Activated CD8-positive, alpha-beta T cell treated with anti-CD3 and anti-CD28 coated beads for 36 hours (primary cell): ENCODE results near the gene PRKAB1. TPM values are rescaled to one million over a fixed set of nuclear protein-coding genes. Genes with fewer than 3 reads are reported as not detected.

Source experiments
- ATAC-seq: fragments of 200-7000 bp; cut with Tn5 transposase; one replicate; pipeline ENCODE4 v1.10.0; 2021; ENCODE audit warnings: mild to moderate bottlenecking, moderate library complexity
- CTCF ChIA-PET: fragments of 350-600 bp; sonication (Branson Sonifier 250); formaldehyde crosslinking; loops from one replicate; lab custom pipeline; 2021; ENCODE audit warnings: antibody characterized with exemption; lab: Charles Lee
- POLR2A ChIA-PET: fragments of 350-600 bp; sonication (Branson Sonifier 250); formaldehyde crosslinking; loops from one replicate; lab custom pipeline; 2021; ENCODE audit warnings: antibody characterized with exemption; lab: Charles Lee
- DNase-seq: peaks from one replicate; pipeline ENCODE4 v3.0.0-alpha.2; 2020
- H3K27ac Mint-ChIP-seq: one replicate; pipeline ENCODE4 v1.8.0; 2021; ENCODE audit warnings: mild to moderate bottlenecking, mixed read lengths
- H3K27me3 Mint-ChIP-seq: one replicate; pipeline ENCODE4 v1.8.0; 2021; ENCODE audit warnings: mixed read lengths
- H3K36me3 Mint-ChIP-seq: one replicate; pipeline ENCODE4 v1.8.0; 2021; ENCODE audit warnings: low read depth, mixed read lengths
- H3K4me1 Mint-ChIP-seq: one replicate; pipeline ENCODE4 v1.8.0; 2021; ENCODE audit warnings: low read depth, mixed read lengths
- H3K4me3 Mint-ChIP-seq: one replicate; pipeline ENCODE4 v1.8.0; 2021; ENCODE audit warnings: mild to moderate bottlenecking, moderate library complexity, mixed read lengths
- H3K9me3 Mint-ChIP-seq: one replicate; pipeline ENCODE4 v1.8.0; 2021; ENCODE audit warnings: mixed read lengths
- CTCF ChIP-seq: fragments of 200-600 bp; IDR thresholded peaks from one replicate; pipeline ENCODE4 v1.8.0; 2022; ENCODE audit warnings: antibody characterized with exemption, mild to moderate bottlenecking
- intact Hi-C: fragments of 100-400 bp; cut with micrococcal nuclease; formaldehyde crosslinking; loops from one replicate; pipeline ENCODE4 v1.10.0; 2022
- total RNA-seq, 2 experiments: library from RNA; stranded (reverse); gene quantifications; one replicate each; pipeline ENCODE4 v1.2.3, GENCODE V29; 2021

Gene PRKAB1
- total RNA-seq, 2 experiments from 2014 or later: 21.0 to 24.8 TPM

- ChIA-PET POLR2A (interaction anchor here (0.6 kb wide), 1 partner anchor 192 kb away, joined by 3 read pairs; no protein-coding TSS in a partner anchor), CTCF (no interaction called here)
- H3K27me3 Mint-ChIP-seq: no peaks in the 10 kb centered on the region
- peaks cover 36% of the 10 kb centered on the region for H3K36me3 Mint-ChIP-seq
- ATAC-seq: no peak
- H3K4me3 Mint-ChIP-seq: no peak overlapping the region
- no peaks in the 10 kb centered on the region for H3K9me3 Mint-ChIP-seq
- intact Hi-C loops: no loop called here
- no peak for TF ChIP-seq CTCF
- H3K27ac Mint-ChIP-seq: no peak overlapping the region
- no peak for DNase-seq
- peaks cover 4% of the 10 kb centered on the region for H3K4me1 Mint-ChIP-seq
These were observed 43.1 kb downstream of the PRKAB1 start for GRCh38 chr12:119710965-119711551.

GRCh38 chr12:119711693-119712092 is 43.8 kb downstream of the PRKAB1 start:
- Mint-ChIP-seq H3K27me3 (no peaks in the 10 kb centered on the region), H3K4me3 (no peak overlapping the region), H3K36me3 (peaks cover 36% of the 10 kb centered on the region), H3K27ac (no peak overlapping the region), H3K4me1 (peaks cover 8% of the 10 kb centered on the region), H3K9me3 (no peaks in the 10 kb centered on the region)
- CTCF ChIA-PET: no interaction called here
- POLR2A ChIA-PET: interaction anchor here (0.6 kb wide), 1 partner anchor 191 kb away, joined by 3 read pairs; no protein-coding TSS in a partner anchor
- DNase-seq (no peak), ATAC-seq (no peak)
- no peak for TF ChIP-seq CTCF
- intact Hi-C loops: no loop called here

- ATAC-seq (no peak), DNase-seq (no peak)
- ChIA-PET POLR2A (no interaction called here), CTCF (no interaction called here)
- no peak overlapping the region for H3K27ac Mint-ChIP-seq
- intact Hi-C loops: no loop called here
- H3K27me3 Mint-ChIP-seq: no peaks in the 10 kb centered on the region
- H3K9me3 Mint-ChIP-seq: no peaks in the 10 kb centered on the region
- peaks cover 31% of the 10 kb centered on the region for H3K36me3 Mint-ChIP-seq
- TF ChIP-seq CTCF: no peak
- H3K4me1 Mint-ChIP-seq: peaks cover 8% of the 10 kb centered on the region
- H3K4me3 Mint-ChIP-seq: no peak overlapping the region
These were observed 44.8 kb downstream of the PRKAB1 start for GRCh38 chr12:119712721-119713120.

- POLR2A ChIA-PET: interaction anchor here (0.9 kb wide), 1 partner anchor 9 kb away, joined by 4 read pairs; no protein-coding TSS in a partner anchor
- Mint-ChIP-seq H3K9me3 (no peaks in the 10 kb centered on the region), H3K4me3 (no peak overlapping the region), H3K36me3 (peaks cover 33% of the 10 kb centered on the region), H3K4me1 (peaks cover 8% of the 10 kb centered on the region), H3K27ac (no peak overlapping the region), H3K27me3 (no peaks in the 10 kb centered on the region)
- CTCF ChIA-PET: no interaction called here
- intact Hi-C loops: no loop called here
- DNase-seq (no peak), ATAC-seq (no peak)
- no peak for TF ChIP-seq CTCF
These were observed 45.7 kb downstream of the PRKAB1 start for GRCh38 chr12:119713551-119714031.

- H3K36me3 Mint-ChIP-seq: peaks cover 36% of the 10 kb centered on the region
- peak; percentile 4 for DNase-seq
- CTCF ChIA-PET: no interaction called here
- H3K9me3 Mint-ChIP-seq: no peaks in the 10 kb centered on the region
- H3K27me3 Mint-ChIP-seq: no peaks in the 10 kb centered on the region
- peaks cover 8% of the 10 kb centered on the region for H3K4me1 Mint-ChIP-seq
- no peak overlapping the region for H3K4me3 Mint-ChIP-seq
- POLR2A ChIA-PET: no interaction called here
- no peak overlapping the region for H3K27ac Mint-ChIP-seq
- no peak for ATAC-seq
- TF ChIP-seq CTCF: no peak
- intact Hi-C loops: no loop called here
These were observed 46.8 kb downstream of the PRKAB1 start for GRCh38 chr12:119714614-119715267.
